HG03354 (cell line): ENCODE data around the gene PRR5L.
"Not testable (repeated sequence)": the region's sequence is repeated elsewhere in the genome, so short reads cannot be mapped to it uniquely, and the experiment has no call there.

Source experiments
- ATAC-seq: cut with Tn5 transposase; IDR thresholded peaks from one replicate; pipeline ENCODE4 v1.9.1; 2021; ENCODE audit warnings: mild to moderate bottlenecking; ENCODE audit not compliant: unreplicated experiment, poor library complexity, severe bottlenecking

The PRR5L gene

GRCh38 chr11:36471577-36471976 is 175.5 kb downstream of the PRR5L start:
- ATAC-seq: no peak

DNA sequence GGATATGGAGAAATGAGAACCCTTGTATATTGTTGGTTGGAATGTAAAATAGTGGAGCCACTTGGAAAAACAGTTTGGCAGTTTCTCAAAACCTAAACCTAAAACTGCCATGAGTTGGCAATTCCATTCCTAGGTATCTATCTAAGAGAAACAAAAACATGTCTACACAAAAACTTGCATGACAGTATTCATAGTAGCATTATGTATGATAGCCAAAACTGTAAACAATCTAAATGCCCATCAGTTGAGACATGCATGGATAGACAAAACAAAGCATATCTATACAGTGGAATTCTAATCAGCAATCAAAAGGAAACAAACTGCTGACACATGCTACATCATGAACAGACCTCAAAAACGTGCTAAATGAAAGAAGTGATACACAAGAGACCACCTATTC is 179.1 kb downstream of the PRR5L start:
- no peak for ATAC-seq

DNA sequence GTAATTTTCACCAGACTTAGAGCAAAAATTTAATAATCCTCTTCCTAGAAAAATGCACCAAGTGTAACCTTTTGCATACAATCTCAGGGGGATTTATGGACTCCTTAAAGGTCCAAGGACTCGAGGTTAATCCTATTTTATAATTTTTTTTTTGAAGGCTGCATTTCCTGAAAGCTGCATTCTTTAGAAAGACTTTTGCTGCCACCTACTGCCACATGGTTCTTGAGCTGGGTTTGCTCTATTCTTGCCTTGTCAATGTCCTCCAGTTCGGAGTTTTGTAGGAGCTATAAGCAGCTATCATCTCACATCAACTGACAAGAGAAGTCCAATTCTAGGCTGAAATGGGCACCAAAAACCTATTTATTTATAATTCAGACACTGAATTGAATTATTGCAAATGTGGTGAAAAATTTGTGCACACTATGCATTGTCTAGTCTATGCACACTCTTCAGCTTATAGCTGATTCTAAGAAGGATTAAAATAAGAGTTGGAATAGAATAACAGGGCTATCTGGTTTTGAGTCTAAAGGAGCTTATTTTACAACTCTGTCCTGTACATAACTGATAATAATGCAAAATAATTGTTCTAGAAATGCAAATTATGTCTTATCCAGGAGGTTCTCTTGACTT is 182.7 kb downstream of the PRR5L start:
- ATAC-seq: peak; percentile 50

DNA sequence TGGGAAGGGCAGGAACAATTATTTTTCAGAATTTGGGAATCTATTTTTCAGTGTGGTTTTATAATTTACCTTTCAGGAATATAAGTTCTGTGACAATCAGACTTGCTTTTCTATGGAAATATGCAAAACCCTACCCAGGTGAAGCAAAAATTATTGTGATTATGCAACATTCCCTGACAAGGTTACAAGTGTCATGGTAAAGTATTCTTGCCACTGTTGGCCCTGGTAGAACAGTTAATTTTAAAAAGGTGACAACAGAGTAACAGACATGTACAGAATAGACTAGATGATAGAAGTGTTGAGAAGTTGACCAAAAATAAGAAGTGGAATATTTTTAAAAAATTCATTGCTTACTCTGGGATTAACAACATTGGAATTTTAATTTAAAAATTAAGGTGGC is 184.7 kb downstream of the PRR5L start:
- ATAC-seq: no peak

GRCh38 chr11:36483042-36483441 is 187.0 kb downstream of the PRR5L start:
- not testable (repeated sequence) for ATAC-seq

DNA sequence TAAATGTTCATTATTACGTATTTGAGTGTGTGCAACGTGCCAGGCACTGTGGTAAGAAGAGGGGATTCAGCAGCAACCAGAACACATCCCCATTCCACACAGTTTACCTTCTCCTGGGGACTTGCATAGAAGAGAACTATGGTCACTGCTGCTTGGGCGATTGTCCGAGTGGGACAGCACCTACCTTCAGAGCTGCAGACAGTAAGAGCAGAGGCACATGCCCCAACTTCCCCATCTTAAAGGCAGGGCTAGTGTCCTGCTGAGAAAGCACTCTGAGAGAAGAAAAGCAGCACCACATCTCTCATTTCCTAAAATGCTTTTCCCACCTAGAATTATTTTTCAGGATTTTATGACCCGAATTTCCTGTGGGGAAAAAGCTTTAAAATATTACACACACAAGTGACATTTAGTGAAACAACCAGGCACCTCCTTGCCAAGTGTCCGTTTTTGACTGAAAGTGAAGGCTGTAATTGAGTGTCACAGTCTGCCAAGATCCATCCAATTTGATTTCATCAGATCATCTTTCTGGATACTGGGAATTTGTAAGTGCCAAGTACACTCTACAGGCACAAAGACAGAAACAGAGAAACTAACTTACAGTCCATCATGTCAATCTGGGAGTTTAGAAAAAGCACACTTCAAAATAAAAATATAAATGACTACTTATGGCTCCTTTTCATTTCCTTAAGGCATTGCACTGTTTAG is 189.4 kb downstream of the PRR5L start:
- ATAC-seq: no peak

GRCh38 chr11:36487619-36488018 is 191.5 kb downstream of the PRR5L start:
- ATAC-seq: no peak

DNA sequence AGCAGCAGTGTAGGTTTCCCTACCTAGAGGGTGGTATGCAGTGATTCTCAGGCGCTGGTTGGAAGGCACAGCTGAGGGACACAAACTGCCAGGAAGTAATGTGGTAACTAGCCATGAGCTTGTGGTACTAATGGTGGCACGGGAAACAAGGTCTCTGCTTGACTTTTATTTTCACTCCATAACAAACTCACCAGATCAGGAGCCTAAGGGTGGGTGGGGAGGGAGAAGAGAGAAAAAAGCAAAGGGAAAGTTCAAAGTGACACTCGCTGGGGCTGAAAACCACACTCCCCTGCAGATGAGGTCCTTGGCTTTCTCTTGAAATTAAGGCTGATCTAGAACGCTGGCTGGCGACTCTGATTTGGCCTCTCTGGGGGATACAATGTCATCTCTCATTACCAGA is 192.0 kb downstream of the PRR5L start:
- peak; percentile 72 for ATAC-seq

GRCh38 chr11:36490026-36490806 is 194.1 kb downstream of the PRR5L start:
- no peak for ATAC-seq

- peak; percentile 75 for ATAC-seq
Observed at GRCh38 chr11:36492724-36493304, 196.7 kb downstream of the PRR5L start.

GRCh38 chr11:36493332-36493731 is 197.2 kb downstream of the PRR5L start:
- no peak for ATAC-seq

GRCh38 chr11:36498721-36499120 is 202.6 kb downstream of the PRR5L start:
- no peak for ATAC-seq

DNA sequence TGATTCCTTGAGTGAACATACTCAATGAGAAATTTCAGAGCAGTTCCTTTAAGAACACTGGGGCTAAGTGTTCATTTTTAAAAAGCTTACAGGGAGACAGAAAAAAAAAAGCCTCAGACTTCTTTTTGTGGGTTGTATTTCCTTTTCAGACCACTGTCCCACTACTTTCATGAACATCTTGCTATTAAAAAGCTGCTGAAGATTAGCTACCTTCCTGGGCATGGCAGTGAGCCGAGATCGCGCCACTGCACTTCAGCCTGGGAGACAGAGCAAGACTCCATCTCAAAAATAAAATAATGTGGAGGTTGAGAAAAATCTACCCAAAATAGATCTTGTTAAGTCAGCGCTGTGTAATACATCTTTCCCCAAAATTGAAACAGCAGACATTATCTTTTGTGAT is 203.2 kb downstream of the PRR5L start:
- ATAC-seq: no peak

GRCh38 chr11:36500315-36500721 is 204.2 kb downstream of the PRR5L start:
- ATAC-seq: peak; percentile 96

GRCh38 chr11:36501236-36501635 is 205.1 kb downstream of the PRR5L start:
- ATAC-seq: no peak

- no peak for ATAC-seq
Observed at GRCh38 chr11:36507824-36508489, 211.9 kb downstream of the PRR5L start.

GRCh38 chr11:36508743-36509142 is 212.7 kb downstream of the PRR5L start:
- ATAC-seq: no peak

- peak; percentile 18 for ATAC-seq
Observed at GRCh38 chr11:36509201-36509639, 213.1 kb downstream of the PRR5L start.

- peak; percentile 98 for ATAC-seq
Observed at GRCh38 chr11:36509694-36510593, 213.9 kb downstream of the PRR5L start, which contains the start of gene TRAF6. TSS of gene TRAF6 (minus strand) at chr11:36510272. CDS start at chr11:36501515, 8,757 bp downstream.
